HepG2 (cell line): ENCODE measurements around the gene GLDC. TPM values are rescaled to one million over a fixed set of nuclear protein-coding genes. Genes with fewer than 3 reads are reported as not detected.
A peak's percentile ranks its signal among the peaks of the same experiment; 100 is the strongest.

Experiments used
- DR1 ChIP-seq: sonication (generic); formaldehyde crosslinking; IDR thresholded peaks from 2 replicates; pipeline ENCODE4 v1.8.0; 2021; ENCODE audit warnings: mild to moderate bottlenecking, missing genetic modification reagents, inconsistent platforms
- FOSL2 ChIP-seq: sonication (generic); formaldehyde crosslinking; IDR thresholded peaks from 2 replicates; pipeline ENCODE4 v1.4.0; 2020; ENCODE audit warnings: missing genetic modification reagents
- KDM4B ChIP-seq: sonication (generic); formaldehyde crosslinking; IDR thresholded peaks from 2 replicates; pipeline ENCODE4 v1.4.0; 2020; ENCODE audit warnings: missing genetic modification reagents
- PRDM10 ChIP-seq: sonication (generic); formaldehyde crosslinking; IDR thresholded peaks from 2 replicates; pipeline ENCODE4 v1.4.0; 2020; ENCODE audit warnings: low read depth, missing genetic modification reagents
- PTBP1 ChIP-seq: fragments of 200-400 bp; formaldehyde crosslinking; IDR thresholded peaks from 2 replicates; pipeline ENCODE4 v1.6.1; 2018; ENCODE audit warnings: low read length, low read depth; ENCODE audit not compliant: poor library complexity, severe bottlenecking
- TBX3 ChIP-seq: fragments of 450-650 bp; IDR thresholded peaks from 2 replicates; pipeline ENCODE4 v1.6.1; 2017; ENCODE audit warnings: antibody characterized with exemption, mild to moderate bottlenecking, inconsistent platforms, borderline replicate concordance
- ZBTB20 ChIP-seq: sonication (generic); formaldehyde crosslinking; IDR thresholded peaks from 2 replicates; pipeline ENCODE4 v1.8.1; 2023; ENCODE audit warnings: missing genetic modification reagents, low read depth, mild to moderate bottlenecking, borderline replicate concordance
- ZNF329 ChIP-seq: sonication (generic); formaldehyde crosslinking; IDR thresholded peaks from 2 replicates; pipeline ENCODE4 v1.9.0; 2021; ENCODE audit warnings: low read depth, mild to moderate bottlenecking, missing genetic modification reagents
- ZSCAN21 ChIP-seq: sonication (generic); formaldehyde crosslinking; IDR thresholded peaks from 2 replicates; pipeline ENCODE4 v1.8.0; 2022; ENCODE audit warnings: mild to moderate bottlenecking, missing genetic modification reagents, moderate library complexity, borderline replicate concordance
- polyA plus RNA-seq, 8 experiments: library from polyadenylated mRNA; depleted of rRNA in 3 of 8; stranded (reverse) in 7 of 8; unstranded in 1 of 8; fragments of >200 nt; fragmentation: Illumina TruSeq in 4 of 8; extraction: Trizol in 4 of 8; gene quantifications; 2 replicates each; pipeline versions ENCODE4 v1.2.1 to v1.2.3, GENCODE V29; 2011 to 2016; ENCODE audit warnings: low read depth in 4 of 8, missing spikeins in 1 of 8, mixed read lengths in 1 of 8; ENCODE audit not compliant: insufficient read depth in 1 of 8
- total RNA-seq, 5 experiments: library from RNA; depleted of rRNA; stranded (reverse); fragments of >200 nt; fragmentation: Illumina TruSeq; extraction: Trizol; gene quantifications; 2 replicates each; pipeline ENCODE4 v1.2.3, GENCODE V29; 2016; ENCODE audit warnings: low read depth in 1 of 5
- TF ChIP-seq, protein P1 (sequence below): sonication (generic); formaldehyde crosslinking; IDR thresholded peaks from 2 replicates; pipeline ENCODE4 v1.5.0; 2020; ENCODE audit warnings: missing genetic modification reagents
- TF ChIP-seq, protein P2 (sequence below): sonication (generic); formaldehyde crosslinking; IDR thresholded peaks from 2 replicates; pipeline ENCODE4 v1.5.1; 2020; ENCODE audit warnings: mild to moderate bottlenecking, missing genetic modification reagents, borderline replicate concordance
- TF ChIP-seq, protein P3 (sequence below): sonication (generic); formaldehyde crosslinking; IDR thresholded peaks from 2 replicates; pipeline ENCODE4 v1.4.0; 2020; ENCODE audit warnings: missing genetic modification reagents
- TF ChIP-seq, protein P4 (sequence below): sonication (generic); formaldehyde crosslinking; IDR thresholded peaks from 2 replicates; pipeline ENCODE4 v1.9.0; 2021; ENCODE audit warnings: missing genetic modification reagents, borderline replicate concordance

GLDC gene
- total and polyA plus RNA-seq, 2 of the 13 experiments (the other 11 are each of a cell fraction or from before 2014, with no cell fraction given) = 59.3 to 115 TPM

GRCh38 chr9:6681147-6681956 is 35.8 kb upstream of the GLDC start (continued):
- TF ChIP-seq PRDM10 (CRISPR knock-in tag) = peak; percentile 58; the same call in 1 of the 2 replicates
- TF ChIP-seq, protein P1, sequence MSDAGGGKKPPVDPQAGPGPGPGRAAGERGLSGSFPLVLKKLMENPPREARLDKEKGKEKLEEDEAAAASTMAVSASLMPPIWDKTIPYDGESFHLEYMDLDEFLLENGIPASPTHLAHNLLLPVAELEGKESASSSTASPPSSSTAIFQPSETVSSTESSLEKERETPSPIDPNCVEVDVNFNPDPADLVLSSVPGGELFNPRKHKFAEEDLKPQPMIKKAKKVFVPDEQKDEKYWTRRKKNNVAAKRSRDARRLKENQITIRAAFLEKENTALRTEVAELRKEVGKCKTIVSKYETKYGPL (CRISPR knock-in tag) = peak; percentile 36; the same call in 1 of the 2 replicates
- TF ChIP-seq, protein P2, sequence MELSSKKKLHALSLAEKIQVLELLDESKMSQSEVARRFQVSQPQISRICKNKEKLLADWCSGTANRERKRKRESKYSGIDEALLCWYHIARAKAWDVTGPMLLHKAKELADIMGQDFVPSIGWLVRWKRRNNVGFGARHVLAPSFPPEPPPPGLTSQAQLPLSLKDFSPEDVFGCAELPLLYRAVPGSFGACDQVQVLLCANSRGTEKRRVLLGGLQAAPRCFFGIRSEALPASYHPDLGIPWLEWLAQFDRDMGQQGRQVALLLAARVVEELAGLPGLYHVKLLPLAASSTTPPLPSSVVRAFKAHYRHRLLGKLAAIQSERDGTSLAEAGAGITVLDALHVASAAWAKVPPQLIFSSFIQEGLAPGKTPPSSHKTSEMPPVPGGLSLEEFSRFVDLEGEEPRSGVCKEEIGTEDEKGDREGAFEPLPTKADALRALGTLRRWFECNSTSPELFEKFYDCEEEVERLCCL (CRISPR knock-in tag) = 0 out of 2 replicates have a peak, but pooled peaks have one; percentile 31
- peak; percentile 93 for TF ChIP-seq ZSCAN21 (CRISPR knock-in tag)
- peak; percentile 76 for TF ChIP-seq FOSL2 (CRISPR knock-in tag)
- peak; percentile 83 for TF ChIP-seq DR1 (CRISPR knock-in tag)
- TF ChIP-seq ZBTB20 (CRISPR knock-in tag) = peak; percentile 77; the same call in 1 of the 2 replicates
- TF ChIP-seq, protein P3, sequence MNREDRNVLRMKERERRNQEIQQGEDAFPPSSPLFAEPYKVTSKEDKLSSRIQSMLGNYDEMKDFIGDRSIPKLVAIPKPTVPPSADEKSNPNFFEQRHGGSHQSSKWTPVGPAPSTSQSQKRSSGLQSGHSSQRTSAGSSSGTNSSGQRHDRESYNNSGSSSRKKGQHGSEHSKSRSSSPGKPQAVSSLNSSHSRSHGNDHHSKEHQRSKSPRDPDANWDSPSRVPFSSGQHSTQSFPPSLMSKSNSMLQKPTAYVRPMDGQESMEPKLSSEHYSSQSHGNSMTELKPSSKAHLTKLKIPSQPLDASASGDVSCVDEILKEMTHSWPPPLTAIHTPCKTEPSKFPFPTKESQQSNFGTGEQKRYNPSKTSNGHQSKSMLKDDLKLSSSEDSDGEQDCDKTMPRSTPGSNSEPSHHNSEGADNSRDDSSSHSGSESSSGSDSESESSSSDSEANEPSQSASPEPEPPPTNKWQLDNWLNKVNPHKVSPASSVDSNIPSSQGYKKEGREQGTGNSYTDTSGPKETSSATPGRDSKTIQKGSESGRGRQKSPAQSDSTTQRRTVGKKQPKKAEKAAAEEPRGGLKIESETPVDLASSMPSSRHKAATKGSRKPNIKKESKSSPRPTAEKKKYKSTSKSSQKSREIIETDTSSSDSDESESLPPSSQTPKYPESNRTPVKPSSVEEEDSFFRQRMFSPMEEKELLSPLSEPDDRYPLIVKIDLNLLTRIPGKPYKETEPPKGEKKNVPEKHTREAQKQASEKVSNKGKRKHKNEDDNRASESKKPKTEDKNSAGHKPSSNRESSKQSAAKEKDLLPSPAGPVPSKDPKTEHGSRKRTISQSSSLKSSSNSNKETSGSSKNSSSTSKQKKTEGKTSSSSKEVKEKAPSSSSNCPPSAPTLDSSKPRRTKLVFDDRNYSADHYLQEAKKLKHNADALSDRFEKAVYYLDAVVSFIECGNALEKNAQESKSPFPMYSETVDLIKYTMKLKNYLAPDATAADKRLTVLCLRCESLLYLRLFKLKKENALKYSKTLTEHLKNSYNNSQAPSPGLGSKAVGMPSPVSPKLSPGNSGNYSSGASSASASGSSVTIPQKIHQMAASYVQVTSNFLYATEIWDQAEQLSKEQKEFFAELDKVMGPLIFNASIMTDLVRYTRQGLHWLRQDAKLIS = no peak
- TF ChIP-seq, protein P4, sequence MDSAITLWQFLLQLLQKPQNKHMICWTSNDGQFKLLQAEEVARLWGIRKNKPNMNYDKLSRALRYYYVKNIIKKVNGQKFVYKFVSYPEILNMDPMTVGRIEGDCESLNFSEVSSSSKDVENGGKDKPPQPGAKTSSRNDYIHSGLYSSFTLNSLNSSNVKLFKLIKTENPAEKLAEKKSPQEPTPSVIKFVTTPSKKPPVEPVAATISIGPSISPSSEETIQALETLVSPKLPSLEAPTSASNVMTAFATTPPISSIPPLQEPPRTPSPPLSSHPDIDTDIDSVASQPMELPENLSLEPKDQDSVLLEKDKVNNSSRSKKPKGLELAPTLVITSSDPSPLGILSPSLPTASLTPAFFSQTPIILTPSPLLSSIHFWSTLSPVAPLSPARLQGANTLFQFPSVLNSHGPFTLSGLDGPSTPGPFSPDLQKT (CRISPR knock-in tag) = no peak
- 0 out of 2 replicates have a peak, but pooled peaks have one; percentile 75 for TF ChIP-seq KDM4B (CRISPR knock-in tag)
- TF ChIP-seq ZNF329 (CRISPR knock-in tag) = 0 out of 2 replicates have a peak, but pooled peaks have one; percentile 76
- TF ChIP-seq PTBP1 = no peak
- TF ChIP-seq TBX3 = peak; percentile 81
